SU-DHL-6 (cell line): Measurements from ENCODE around the gene LILRB3.

Experiments used
- H2AFZ ChIP-seq: fragments of 200-600 bp; sonication (generic); 2 replicates; pipeline ENCODE4 v1.6.1; 2014; ENCODE audit warnings: low read depth, mild to moderate bottlenecking, moderate library complexity, mixed read lengths, antibody characterized with exemption, low read length; ENCODE audit not compliant: severe bottlenecking
- H3F3A ChIP-seq: fragments of 200-600 bp; shearing (Covaris generic); 2 replicates; pipeline ENCODE4 v1.6.0; 2016; ENCODE audit warnings: antibody characterized with exemption, mild to moderate bottlenecking; ENCODE audit not compliant: insufficient read depth
- H3K27ac ChIP-seq: fragments of 200-600 bp; sonication (generic); 2 replicates; pipeline ENCODE4 v1.5.1; 2016; ENCODE audit warnings: low read depth, mild to moderate bottlenecking, low read length, moderate library complexity, mixed read lengths
- H3K27me3 ChIP-seq: fragments of 200-600 bp; sonication (generic), shearing (Covaris generic); 2 replicates; pipeline ENCODE4 v1.6.0; 2014; ENCODE audit warnings: mild to moderate bottlenecking, low read length
- H3K36me3 ChIP-seq: fragments of 200-600 bp; sonication (generic); 2 replicates; pipeline ENCODE4 v1.6.1; 2014; ENCODE audit warnings: mild to moderate bottlenecking, low read length, mixed read lengths
- H3K4me2 ChIP-seq: fragments of 300-600, 200-600 bp; shearing (Covaris generic), sonication (generic); 2 replicates; pipeline ENCODE4 v1.6.0; 2014; ENCODE audit warnings: low read length, low read depth, mild to moderate bottlenecking; ENCODE audit not compliant: poor library complexity, severe bottlenecking
- H3K4me3 ChIP-seq: fragments of 200-600 bp; sonication (generic); 2 replicates; pipeline ENCODE4 v1.5.1; 2014; ENCODE audit warnings: antibody characterized with exemption, low read length, mild to moderate bottlenecking, mixed read lengths; ENCODE audit not compliant: insufficient read depth, poor library complexity, severe bottlenecking
- H3K79me2 ChIP-seq: fragments of 200-600 bp; sonication (generic); 2 replicates; pipeline ENCODE4 v1.6.1; 2014; ENCODE audit warnings: mild to moderate bottlenecking, low read length, moderate library complexity; ENCODE audit not compliant: insufficient read depth
- H3K9ac ChIP-seq: fragments of 200-600 bp; sonication (generic); 2 replicates; pipeline ENCODE4 v1.7.0; 2014; ENCODE audit warnings: mild to moderate bottlenecking, low read length
- H3K9me2 ChIP-seq: fragments of 200-600 bp; sonication (generic); replicated peaks from 2 replicates; pipeline ENCODE4 v1.6.1; 2014; ENCODE audit warnings: low read length; ENCODE audit not compliant: insufficient read depth
- H3K9me3 ChIP-seq: fragments of 200-600 bp; sonication (generic); 2 replicates; pipeline ENCODE4 v1.6.1; 2014; ENCODE audit warnings: low read length, mixed read lengths; ENCODE audit not compliant: insufficient read depth
- H4K20me1 ChIP-seq: fragments of 200-600 bp; sonication (generic); 2 replicates; pipeline ENCODE4 v1.6.1; 2014; ENCODE audit warnings: low read depth, mild to moderate bottlenecking, antibody characterized with exemption, low read length, moderate library complexity, mixed read lengths
- EZH2phosphoT487 ChIP-seq: fragments of 200-600 bp; sonication (generic), shearing (Covaris generic); conservative IDR thresholded peaks from 2 replicates; pipeline ENCODE4 v1.6.1; 2018; ENCODE audit warnings: mild to moderate bottlenecking, antibody characterized with exemption, low read length, moderate library complexity, mixed read lengths
- TF ChIP-seq, protein P1 (sequence below): fragments of 200-600 bp; sonication (generic); IDR thresholded peaks from one replicate; pipeline ENCODE4 v1.5.1; 2017; ENCODE audit warnings: antibody characterized with exemption, mild to moderate bottlenecking, low read length, moderate library complexity; ENCODE audit not compliant: insufficient read depth, poor library complexity, severe bottlenecking

Gene LILRB3

GRCh38 chr19:54253331-54254194, 30.8 kb upstream of the LILRB3 start:
- Histone ChIP-seq H4K20me1 (no peaks in the 10 kb centered on the region), H3F3A (no peaks in the 10 kb centered on the region), H3K9me3 (no peaks in the 10 kb centered on the region), H3K4me3 (no peak overlapping the region), H3K36me3 (no peaks in the 10 kb centered on the region), H3K9me2 (no peaks in the 10 kb centered on the region), H3K79me2 (no peaks in the 10 kb centered on the region), H3K27ac (no peak overlapping the region), H3K27me3 (no peaks in the 10 kb centered on the region), H3K9ac (no peak overlapping the region), H3K4me2 (no peak overlapping the region), H2AFZ (no peak overlapping the region)
- no peak for TF ChIP-seq EZH2phosphoT487
- TF ChIP-seq, protein P1, sequence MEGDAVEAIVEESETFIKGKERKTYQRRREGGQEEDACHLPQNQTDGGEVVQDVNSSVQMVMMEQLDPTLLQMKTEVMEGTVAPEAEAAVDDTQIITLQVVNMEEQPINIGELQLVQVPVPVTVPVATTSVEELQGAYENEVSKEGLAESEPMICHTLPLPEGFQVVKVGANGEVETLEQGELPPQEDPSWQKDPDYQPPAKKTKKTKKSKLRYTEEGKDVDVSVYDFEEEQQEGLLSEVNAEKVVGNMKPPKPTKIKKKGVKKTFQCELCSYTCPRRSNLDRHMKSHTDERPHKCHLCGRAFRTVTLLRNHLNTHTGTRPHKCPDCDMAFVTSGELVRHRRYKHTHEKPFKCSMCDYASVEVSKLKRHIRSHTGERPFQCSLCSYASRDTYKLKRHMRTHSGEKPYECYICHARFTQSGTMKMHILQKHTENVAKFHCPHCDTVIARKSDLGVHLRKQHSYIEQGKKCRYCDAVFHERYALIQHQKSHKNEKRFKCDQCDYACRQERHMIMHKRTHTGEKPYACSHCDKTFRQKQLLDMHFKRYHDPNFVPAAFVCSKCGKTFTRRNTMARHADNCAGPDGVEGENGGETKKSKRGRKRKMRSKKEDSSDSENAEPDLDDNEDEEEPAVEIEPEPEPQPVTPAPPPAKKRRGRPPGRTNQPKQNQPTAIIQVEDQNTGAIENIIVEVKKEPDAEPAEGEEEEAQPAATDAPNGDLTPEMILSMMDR: no peak

DNA sequence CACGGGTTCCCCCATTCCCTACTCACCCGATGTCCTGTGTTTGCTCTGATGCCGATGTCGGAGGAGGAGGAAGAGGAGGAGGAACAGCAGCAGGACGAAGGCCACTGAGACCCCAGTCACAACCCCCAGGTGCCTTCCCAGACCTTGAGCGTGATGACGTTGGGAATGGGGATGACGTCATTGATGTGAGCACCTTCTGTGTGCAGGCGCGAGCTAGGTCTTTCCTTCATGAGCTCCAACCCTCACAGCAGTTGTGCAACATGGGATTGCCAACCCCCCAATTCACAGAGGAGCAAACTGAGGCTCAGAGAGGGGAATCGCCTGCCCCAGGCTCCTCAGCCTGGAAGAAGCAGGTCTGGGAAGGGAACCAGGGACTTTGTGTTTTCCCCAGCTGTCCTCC, 30.0 kb upstream of the LILRB3 start:
- TF ChIP-seq EZH2phosphoT487: no peak
- TF ChIP-seq, protein P1: no peak
- H3F3A ChIP-seq: no peaks in the 10 kb centered on the region

GRCh38 chr19:54252243-54252642, 29.4 kb upstream of the LILRB3 start:
- no peak overlapping the region for H3K9ac ChIP-seq
- no peaks in the 10 kb centered on the region for H4K20me1 ChIP-seq
- H3K27me3 ChIP-seq: no peaks in the 10 kb centered on the region
- H3K9me3 ChIP-seq: no peaks in the 10 kb centered on the region
- no peaks in the 10 kb centered on the region for H3K79me2 ChIP-seq
- H3F3A ChIP-seq: no peaks in the 10 kb centered on the region
- H2AFZ ChIP-seq: no peak overlapping the region
- no peak overlapping the region for H3K4me2 ChIP-seq
- H3K9me2 ChIP-seq: no peaks in the 10 kb centered on the region
- TF ChIP-seq, protein P1: no peak
- TF ChIP-seq EZH2phosphoT487: no peak
- no peak overlapping the region for H3K27ac ChIP-seq
- H3K36me3 ChIP-seq: no peaks in the 10 kb centered on the region
- H3K4me3 ChIP-seq: no peak overlapping the region

More for the DNA sequence above, 30.0 kb upstream of the LILRB3 start:
- Histone ChIP-seq H3K9ac (no peak overlapping the region), H3K9me3 (no peaks in the 10 kb centered on the region), H3K27ac (no peak overlapping the region), H3K79me2 (no peaks in the 10 kb centered on the region), H3K4me2 (no peak overlapping the region), H3K9me2 (no peaks in the 10 kb centered on the region), H3K4me3 (no peak overlapping the region), H4K20me1 (no peaks in the 10 kb centered on the region), H2AFZ (no peak overlapping the region), H3K27me3 (no peaks in the 10 kb centered on the region), H3K36me3 (no peaks in the 10 kb centered on the region)
